H1 (cell line): Measurements from ENCODE around the gene LIN37.
A peak's percentile ranks its signal among the peaks of the same experiment; 100 is the strongest.

Source experiments
- ATF2 ChIP-seq: IDR thresholded peaks from 2 replicates; pipeline ENCODE4 v1.6.1; 2012; ENCODE audit warnings: low read length, inconsistent platforms
- ATF3 ChIP-seq: IDR thresholded peaks from 2 replicates; pipeline ENCODE4 v1.6.1; 2011; ENCODE audit warnings: low read depth, mild to moderate bottlenecking, low read length; ENCODE audit not compliant: insufficient read depth
- CTCF ChIP-seq, 3 experiments: IDR thresholded peaks; 1 replicate in 2 of 3; 2 replicates in 1 of 3; pipeline versions ENCODE4 v1.5.1 to v1.6.1; 2011; ENCODE audit warnings: low read length in 3 of 3, mild to moderate bottlenecking in 3 of 3, inconsistent platforms in 2 of 3, low read depth in 1 of 3, moderate library complexity in 1 of 3; ENCODE audit not compliant: insufficient read depth in 1 of 3; ENCODE audit errors: control extremely low read depth in 1 of 3
- EZH2 ChIP-seq: fragments of 200-600 bp; sonication (generic); IDR thresholded peaks from 2 replicates; pipeline ENCODE4 v1.7.1; 2012; ENCODE audit warnings: low read depth, mild to moderate bottlenecking, moderate library complexity, low read length, inconsistent platforms; ENCODE audit not compliant: severe bottlenecking
- NANOG ChIP-seq: IDR thresholded peaks from 2 replicates; pipeline ENCODE4 v1.6.1; 2011; ENCODE audit warnings: low read length, low read depth, mild to moderate bottlenecking, inconsistent platforms; ENCODE audit not compliant: insufficient read depth, poor library complexity, severe bottlenecking
- NRF1 ChIP-seq: IDR thresholded peaks from 2 replicates; pipeline ENCODE4 v1.6.1; 2011; ENCODE audit warnings: mild to moderate bottlenecking, low read depth, low read length, improper control_type of control experiment
- RXRA ChIP-seq: IDR thresholded peaks from 2 replicates; pipeline ENCODE4 v1.6.1; 2011; ENCODE audit warnings: low read depth, mild to moderate bottlenecking, low read length, moderate library complexity; ENCODE audit not compliant: insufficient read depth
- SP1 ChIP-seq: IDR thresholded peaks from 2 replicates; pipeline ENCODE4 v1.6.1; 2011; ENCODE audit warnings: low read depth, low read length

GRCh38 chr19:35714601-35715354, 33.6 kb upstream of the LIN37 start:
- TF ChIP-seq RXRA (no peak), NRF1 (no peak), NANOG (no peak), EZH2 (no peak), SP1 (no peak), ATF2 (no peak), CTCF (IDR thresholded peaks at IDR 0.05; ENCODE audit: control extremely low read depth in 1 of 3, insufficient read depth in 1 of 3, low read depth in 1 of 3, low read length in 3 of 3) (peak; percentile 34 to 45 (median 45)), ATF3 (no peak)
